ENCODE measurements around the gene SIRT6. TPM values are rescaled to one million over a fixed set of nuclear protein-coding genes. Genes with fewer than 3 reads are reported as not detected.

Gene SIRT6
- total and polyA plus RNA-seq, 8 donors = 14.0 to 160 (median 23.0) TPM

- no peak overlapping the region for H3K27ac ChIP-seq
- no peak for DNase-seq
- intact Hi-C loops (cut with DNase I; ENCODE audit: low total_unique reads) = loop anchor here (10.0 kb wide), 1 partner anchor 196 kb away; the partner anchor contains the start of gene EEF2
- H3K27me3 ChIP-seq = peaks cover 0 to 6% (median 0%) of the 10 kb centered on the region in 3 donors
- H3K36me3 ChIP-seq = peaks cover 16 to 46% (median 40%) of the 10 kb centered on the region in 4 donors
- no peaks in the 10 kb centered on the region for H3K9me3 ChIP-seq
- TF ChIP-seq POLR2AphosphoS5 (IDR thresholded peaks at IDR 0.05) (no peak), POLR2A (IDR thresholded peaks at IDR 0.05) (no peak), CTCF (IDR thresholded peaks at IDR 0.05) (no peak), EP300 (IDR thresholded peaks at IDR 0.05) (no peak)
- 50 to 72% (median 58%) methylated on average over 2 of the region's 2 CpGs for WGBS, 5 donors
- H3K4me1 ChIP-seq = peaks cover 20 to 35% (median 31%) of the 10 kb centered on the region in 4 donors
- H3K4me3 ChIP-seq = peak overlapping the region in 2 of 4 donors; percentile 85 to 96
Measured at GRCh38 chr19:4181053-4181508, 1.3 kb downstream of the SIRT6 start.

- no peaks in the 10 kb centered on the region for H3K9me3 ChIP-seq
- peaks cover 24 to 65% (median 59%) of the 10 kb centered on the region in 4 donors for H3K36me3 ChIP-seq
- no peak for DNase-seq
- no peak overlapping the region for H3K27ac ChIP-seq
- intact Hi-C loops (cut with DNase I; ENCODE audit: low total_unique reads) = no loop called here
- WGBS, 5 donors = 92 to 96% (median 93%) methylated on average over 15 to 18 of the region's 18 CpGs
- TF ChIP-seq POLR2A (IDR thresholded peaks at IDR 0.05) (no peak), CTCF (IDR thresholded peaks at IDR 0.05) (no peak), EP300 (IDR thresholded peaks at IDR 0.05) (no peak), POLR2AphosphoS5 (IDR thresholded peaks at IDR 0.05) (no peak)
- H3K4me1 ChIP-seq = peaks cover 20 to 40% (median 31%) of the 10 kb centered on the region in 4 donors
- no peaks in the 10 kb centered on the region for H3K27me3 ChIP-seq
- no peak overlapping the region for H3K4me3 ChIP-seq
Measured at GRCh38 chr19:4178990-4179389, 3.4 kb downstream of the SIRT6 start.

GRCh38 chr19:4177146-4177545, 5.2 kb downstream of the SIRT6 start:
- Histone ChIP-seq H3K36me3 (peaks cover 24 to 65% (median 60%) of the 10 kb centered on the region in 4 donors), H3K27ac (no peak overlapping the region), H3K27me3 (peaks cover 0 to 16% (median 10%) of the 10 kb centered on the region in 3 donors), H3K4me3 (no peak overlapping the region), H3K9me3 (no peaks in the 10 kb centered on the region), H3K4me1 (peaks cover 19 to 38% (median 28%) of the 10 kb centered on the region in 4 donors)
- WGBS, 5 donors = 92 to 95% (median 95%) methylated on average over 5 of the region's 5 CpGs
- TF ChIP-seq POLR2A (IDR thresholded peaks at IDR 0.05) (no peak), EP300 (IDR thresholded peaks at IDR 0.05) (no peak), CTCF (IDR thresholded peaks at IDR 0.05) (no peak), POLR2AphosphoS5 (IDR thresholded peaks at IDR 0.05) (no peak)
- intact Hi-C loops (cut with DNase I; ENCODE audit: low total_unique reads) = no loop called here
- no peak for DNase-seq

- WGBS, 5 donors = 91 to 97% (median 92%) methylated on average over 5 to 12 of the region's 12 CpGs
- Histone ChIP-seq H3K4me3 (no peak overlapping the region), H3K4me1 (peaks cover 5 to 23% (median 14%) of the 10 kb centered on the region in 4 donors), H3K27ac (no peak overlapping the region), H3K9me3 (no peaks in the 10 kb centered on the region), H3K36me3 (peaks cover 24 to 65% (median 59%) of the 10 kb centered on the region in 4 donors), H3K27me3 (peaks cover 0 to 31% (median 10%) of the 10 kb centered on the region in 3 donors)
- TF ChIP-seq CTCF (IDR thresholded peaks at IDR 0.05) (no peak), POLR2AphosphoS5 (IDR thresholded peaks at IDR 0.05) (no peak), EP300 (IDR thresholded peaks at IDR 0.05) (no peak), POLR2A (IDR thresholded peaks at IDR 0.05) (no peak)
- intact Hi-C loops (cut with DNase I; ENCODE audit: low total_unique reads) = no loop called here
- no peak for DNase-seq
Measured at GRCh38 chr19:4175669-4175931, 6.8 kb downstream of the SIRT6 start.

Measured in stomach (tissue), 9 donors.